Epithelial cell of esophagus (primary cell): ENCODE results near the gene RHOB.
"Not testable (repeated sequence)": the region's sequence is repeated elsewhere in the genome, so short reads cannot be mapped to it uniquely, and the experiment has no call there.

Source experiments
- DNase-seq: peaks from one replicate; pipeline ENCODE4 v3.0.0; 2010; ENCODE audit warnings: low read depth
- H3K4me3 ChIP-seq: 2 replicates; pipeline ENCODE4 v1.5.1; 2011; ENCODE audit warnings: mild to moderate bottlenecking, low read length, control low read depth
- CTCF ChIP-seq: IDR thresholded peaks from 2 replicates; pipeline ENCODE4 v1.5.1; 2011; ENCODE audit warnings: low read depth, mild to moderate bottlenecking, low read length, control low read depth, inconsistent platforms; ENCODE audit not compliant: insufficient read depth; ENCODE audit errors: missing control alignments

The RHOB gene

GRCh38 chr2:20431301-20431698 lies 15.6 kb upstream of the RHOB start:
- no peak for DNase-seq
- no peak for TF ChIP-seq CTCF
- no peak overlapping the region for H3K4me3 ChIP-seq

DNA sequence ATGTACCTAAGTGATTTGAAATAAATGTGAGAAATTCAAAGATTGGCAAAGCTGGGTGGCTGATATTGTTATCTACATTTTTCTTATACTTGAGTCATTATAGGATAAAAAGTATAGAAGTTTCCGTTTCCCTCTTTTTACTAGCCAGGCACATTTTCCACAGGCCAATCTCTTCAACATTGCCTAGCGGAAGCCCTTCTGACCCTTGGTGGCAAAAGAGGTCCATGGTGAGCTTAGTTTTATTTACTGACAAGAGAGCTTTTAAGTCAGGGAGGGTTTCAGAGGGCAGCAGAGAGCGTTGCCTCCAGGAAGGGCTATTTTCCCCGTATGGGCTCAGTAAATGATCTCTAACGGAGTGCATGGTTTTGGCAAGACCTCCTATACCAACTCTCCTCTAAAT lies 15.1 kb upstream of the RHOB start:
- no peak for DNase-seq
- no peak for TF ChIP-seq CTCF
- H3K4me3 ChIP-seq, result no peak overlapping the region

- no peak for DNase-seq
- no peak overlapping the region for H3K4me3 ChIP-seq
- no peak for TF ChIP-seq CTCF
Measured at GRCh38 chr2:20432714-20433113, 14.2 kb upstream of the RHOB start.

GRCh38 chr2:20433249-20433648 lies 13.6 kb upstream of the RHOB start:
- no peak overlapping the region for H3K4me3 ChIP-seq
- TF ChIP-seq CTCF, result no peak
- DNase-seq, result no peak

- no peak for TF ChIP-seq CTCF
- DNase-seq, result no peak
- no peak overlapping the region for H3K4me3 ChIP-seq
Measured at GRCh38 chr2:20433946-20434553, 12.8 kb upstream of the RHOB start.

- no peak overlapping the region for H3K4me3 ChIP-seq
- no peak for TF ChIP-seq CTCF
- peak; percentile 23 for DNase-seq
Measured at GRCh38 chr2:20434588-20435294, 12.1 kb upstream of the RHOB start.

DNA sequence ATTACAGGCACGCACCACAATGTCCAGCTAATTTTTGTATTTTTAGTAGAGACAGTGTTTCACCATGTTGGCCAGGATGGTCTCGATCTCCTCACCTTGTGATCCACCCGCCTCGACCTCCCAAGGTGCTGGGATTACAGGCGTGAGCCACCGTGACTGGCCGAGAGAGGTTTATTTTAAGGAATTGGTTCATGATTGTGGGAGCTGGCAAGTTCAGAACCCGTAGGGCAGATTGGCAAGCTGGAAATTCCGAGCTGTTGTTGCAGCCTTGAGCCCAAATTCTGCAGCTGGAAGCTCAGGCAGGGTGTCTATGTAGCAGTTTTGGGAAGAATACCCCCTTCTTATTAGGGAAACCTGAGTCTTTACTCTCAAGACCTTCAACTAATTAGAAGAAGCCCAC lies 11.4 kb upstream of the RHOB start:
- not testable (repeated sequence) for H3K4me3 ChIP-seq

More for the DNA sequence above, 11.4 kb upstream of the RHOB start:
- DNase-seq, result not testable (repeated sequence)
